Peyer's patch (tissue), 4 donors: ENCODE measurements around the gene PTPN14. TPM values are rescaled to one million over a fixed set of nuclear protein-coding genes. Genes with fewer than 3 reads are reported as not detected.
A peak's percentile ranks its signal among the peaks of the same experiment; 100 is the strongest.
"Not testable (repeated sequence)": the region's sequence is repeated elsewhere in the genome, so short reads cannot be mapped to it uniquely, and the experiment has no call there.

Experiments
- DNase-seq, 3 donors: peaks; one replicate each; pipeline ENCODE4 v3.0.0-alpha.2; 2017 to 2019
- H3K27ac ChIP-seq, 4 donors: fragments of 200-600 bp; sonication (generic); one replicate each; pipeline ENCODE4 v1.5.1; 2016 to 2019
- H3K27me3 ChIP-seq, 2 donors: fragments of 200-600 bp; sonication (generic); one replicate each; pipeline ENCODE4 v1.5.1; 2019
- H3K36me3 ChIP-seq, 3 donors: fragments of 200-600 bp; sonication (generic); one replicate each; pipeline ENCODE4 v1.5.1; 2016 to 2019
- H3K4me1 ChIP-seq, 4 donors: fragments of 200-600 bp; sonication (generic); one replicate each; pipeline ENCODE4 v1.5.1; 2016 to 2019
- H3K4me3 ChIP-seq, 4 donors: fragments of 200-600 bp; sonication (generic); 1 replicate in 3 of 4; 2 replicates in 1 of 4; pipeline ENCODE4 v1.5.1; 2016 to 2019; ENCODE audit warnings: mild to moderate bottlenecking in 1 of 4
- H3K9me3 ChIP-seq, 4 donors: fragments of 200-600 bp; sonication (generic); one replicate each; pipeline ENCODE4 v1.5.1; 2016 to 2019; ENCODE audit warnings: mild to moderate bottlenecking in 1 of 4
- CTCF ChIP-seq, 6 experiments: fragments of 450-650 bp in 4 of 6; fragments of 200-600 bp in 2 of 6; sonication (generic) in 1 of 6; IDR thresholded peaks; one replicate each; pipeline ENCODE4 v1.5.1; 2017 to 2019; ENCODE audit warnings: antibody characterized with exemption in 6 of 6, mild to moderate bottlenecking in 3 of 6, moderate library complexity in 1 of 6
- POLR2A ChIP-seq, 2 donors: fragments of 450-650 bp; IDR thresholded peaks; one replicate each; pipeline ENCODE4 v1.5.1; 2017; ENCODE audit warnings: antibody characterized with exemption in 2 of 2, mild to moderate bottlenecking in 2 of 2, moderate library complexity in 2 of 2
- total RNA-seq, 4 donors: library from RNA; depleted of rRNA; stranded (reverse); fragments of >200 nt; gene quantifications; one replicate each; pipeline ENCODE4 v1.1.0, GENCODE V29; 2016

The PTPN14 gene
- total RNA-seq, 4 donors from 2014 or later, result 1.9 to 6.6 (median 4.2) TPM

- Histone ChIP-seq H3K27ac (no peak overlapping the region), H3K9me3 (no peaks in the 10 kb centered on the region), H3K36me3 (no peaks in the 10 kb centered on the region), H3K4me1 (peaks cover 0 to 19% (median 0%) of the 10 kb centered on the region in 4 donors), H3K4me3 (no peak overlapping the region), H3K27me3 (no peaks in the 10 kb centered on the region)
- DNase-seq, result no peak
- no peak for TF ChIP-seq CTCF (IDR thresholded peaks at IDR 0.05)
- no peak for TF ChIP-seq POLR2A (IDR thresholded peaks at IDR 0.05)
Observed at GRCh38 chr1:214510914-214511638, 40.3 kb downstream of the PTPN14 start.

GRCh38 chr1:214510477-214510876 is 40.9 kb downstream of the PTPN14 start:
- no peaks in the 10 kb centered on the region for H3K36me3 ChIP-seq
- TF ChIP-seq CTCF (IDR thresholded peaks at IDR 0.05) (no peak), POLR2A (IDR thresholded peaks at IDR 0.05) (no peak)
- peaks cover 0 to 13% (median 0%) of the 10 kb centered on the region in 4 donors for H3K4me1 ChIP-seq
- no peak for DNase-seq
- no peak overlapping the region for H3K4me3 ChIP-seq
- H3K27ac ChIP-seq, result no peak overlapping the region
- no peaks in the 10 kb centered on the region for H3K27me3 ChIP-seq
- no peaks in the 10 kb centered on the region for H3K9me3 ChIP-seq

GRCh38 chr1:214509622-214510021 is 41.8 kb downstream of the PTPN14 start:
- H3K36me3 ChIP-seq, H3K27ac ChIP-seq, H3K9me3 ChIP-seq, H3K27me3 ChIP-seq, H3K4me3 ChIP-seq, DNase-seq: not testable (repeated sequence)
- peaks cover 0 to 12% (median 0%) of the 10 kb centered on the region in 4 donors for H3K4me1 ChIP-seq

- Histone ChIP-seq H3K27me3 (no peaks in the 10 kb centered on the region), H3K4me1 (peaks cover 0 to 7% (median 0%) of the 10 kb centered on the region in 4 donors), H3K9me3 (no peaks in the 10 kb centered on the region), H3K4me3 (no peak overlapping the region), H3K27ac (no peak overlapping the region), H3K36me3 (no peaks in the 10 kb centered on the region)
- DNase-seq, result peak in 1 of 3 donors; percentile 52
- TF ChIP-seq POLR2A (IDR thresholded peaks at IDR 0.05), result no peak
- no peak for TF ChIP-seq CTCF (IDR thresholded peaks at IDR 0.05)
Observed at GRCh38 chr1:214506972-214507431, 44.4 kb downstream of the PTPN14 start.

GRCh38 chr1:214505134-214505533 is 46.3 kb downstream of the PTPN14 start:
- H3K27ac ChIP-seq, result no peak overlapping the region
- DNase-seq, result no peak
- TF ChIP-seq CTCF (IDR thresholded peaks at IDR 0.05) (no peak), POLR2A (IDR thresholded peaks at IDR 0.05) (no peak)
- H3K27me3 ChIP-seq, result no peaks in the 10 kb centered on the region
- no peaks in the 10 kb centered on the region for H3K36me3 ChIP-seq
- H3K4me1 ChIP-seq, result peaks cover 0 to 7% (median 0%) of the 10 kb centered on the region in 4 donors
- H3K4me3 ChIP-seq, result no peak overlapping the region
- H3K9me3 ChIP-seq, result no peaks in the 10 kb centered on the region

GRCh38 chr1:214504330-214504729 is 47.1 kb downstream of the PTPN14 start:
- Histone ChIP-seq H3K27me3 (no peaks in the 10 kb centered on the region), H3K9me3 (no peaks in the 10 kb centered on the region), H3K36me3 (no peaks in the 10 kb centered on the region), H3K27ac (no peak overlapping the region), H3K4me3 (no peak overlapping the region), H3K4me1 (peaks cover 0 to 10% (median 0%) of the 10 kb centered on the region in 4 donors)
- TF ChIP-seq POLR2A (IDR thresholded peaks at IDR 0.05) (no peak), CTCF (IDR thresholded peaks at IDR 0.05) (no peak)
- DNase-seq, result no peak
